Upper lobe of left lung (tissue), 6 donors: ENCODE data around the gene CCNJL. TPM values are rescaled to one million over a fixed set of nuclear protein-coding genes. Genes with fewer than 3 reads are reported as not detected.

Experiments
- ATAC-seq, 2 donors: fragments of 200-7000 bp; cut with Tn5 transposase; one replicate each; pipeline ENCODE4 v1.9.1; 2022; ENCODE audit warnings: mild to moderate bottlenecking in 2 of 2, moderate library complexity in 2 of 2; ENCODE audit not compliant: low FRiP score in 2 of 2
- DNase-seq, 2 donors: peaks; one replicate each; pipeline ENCODE4 v3.0.0-alpha.2; 2019 to 2020
- H3K27ac ChIP-seq, 4 donors: fragments of 200-600 bp; sonication (generic); one replicate each; pipeline ENCODE4 v1.5.1; 2016 to 2019
- H3K27me3 ChIP-seq, 4 donors: fragments of 200-600 bp; sonication (generic); one replicate each; pipeline ENCODE4 v1.5.1; 2017 to 2019
- H3K36me3 ChIP-seq, 4 donors: fragments of 200-600 bp; sonication (generic); one replicate each; pipeline ENCODE4 v1.5.1; 2016 to 2019
- H3K4me1 ChIP-seq, 4 donors: fragments of 200-600 bp; sonication (generic); one replicate each; pipeline ENCODE4 v1.5.1; 2018 to 2019
- H3K4me3 ChIP-seq, 4 donors: fragments of 200-600 bp; sonication (generic); one replicate each; pipeline ENCODE4 v1.5.1; 2017 to 2019; ENCODE audit warnings: mild to moderate bottlenecking in 2 of 4, moderate library complexity in 1 of 4
- H3K9me3 ChIP-seq, 4 donors: fragments of 200-600 bp; sonication (generic); one replicate each; pipeline ENCODE4 v1.5.1; 2018 to 2019
- EP300 ChIP-seq, 4 donors: sonication (generic); formaldehyde crosslinking; IDR thresholded peaks; one replicate each; pipeline ENCODE4 v1.5.1; 2017; ENCODE audit warnings: antibody characterized with exemption in 4 of 4, control low read depth in 2 of 4
- POLR2A ChIP-seq, 4 donors: fragments of 450-650 bp; IDR thresholded peaks; one replicate each; pipeline ENCODE4 v1.5.1; 2016 to 2017; ENCODE audit warnings: antibody characterized with exemption in 4 of 4, mild to moderate bottlenecking in 2 of 4
- POLR2AphosphoS5 ChIP-seq, 2 donors: sonication (generic); formaldehyde crosslinking; IDR thresholded peaks; one replicate each; pipeline ENCODE4 v1.5.1; 2017; ENCODE audit warnings: antibody characterized with exemption in 2 of 2
- WGBS, 2 donors: methylation state at CpG; one replicate each; pipeline ENCODE4 v1.1.5; 2017 to 2018; 5-methylcytosine and 5-hydroxymethylcytosine counted together
- total RNA-seq, 6 donors: library from RNA; depleted of rRNA in 4 of 6; stranded (reverse); fragments of >200 nt in 4 of 6; gene quantifications; one replicate each; pipeline versions ENCODE4 v1.1.0 to v1.2.1, GENCODE V29; 2016 to 2021
- TF ChIP-seq, protein P1 (sequence below), 6 experiments: fragments of 450-650 bp in 4 of 6; fragments of 200-600 bp in 2 of 6; sonication (generic) in 2 of 6; IDR thresholded peaks; one replicate each; pipeline ENCODE4 v1.5.1; 2016 to 2019; ENCODE audit warnings: antibody characterized with exemption in 6 of 6
- donor health status: DM: no; HTN: no; CAD: no; lungs with moderate emphysema.
- donor health status: DM: no; HTN: yes; CAD: no; lungs with severe emphysema.

Gene CCNJL
- total RNA-seq, 6 donors from 2014 or later = 15.6 to 25.2 (median 21.2) TPM

DNA sequence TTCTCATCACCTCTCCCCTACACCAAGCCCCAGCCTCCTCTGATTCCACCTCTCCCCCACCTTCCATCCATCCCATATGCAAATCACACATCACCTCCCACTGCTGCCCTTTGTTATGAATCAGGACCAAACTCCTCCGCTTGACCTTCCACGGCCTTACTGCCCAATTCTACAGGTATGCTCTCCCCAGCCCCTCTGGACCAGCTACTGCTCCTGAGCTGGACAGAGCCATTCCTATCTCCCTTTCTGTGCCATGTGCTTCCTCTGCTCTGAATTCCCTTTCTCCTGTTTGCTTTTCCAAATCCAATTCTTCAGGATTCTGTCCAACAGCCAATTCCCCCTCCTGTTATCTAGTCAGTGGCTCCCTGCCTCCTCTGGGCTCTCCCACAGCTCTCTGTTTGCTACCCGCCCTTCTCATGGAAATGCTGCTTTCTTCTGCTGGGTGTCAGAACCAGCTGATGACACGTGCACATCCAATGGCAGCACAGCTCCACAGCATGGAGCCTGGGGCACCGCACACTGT is 74.7 kb downstream of the CCNJL start:
- no peak for ATAC-seq
- Histone ChIP-seq H3K36me3 (no peaks in the 10 kb centered on the region), H3K27me3 (no peaks in the 10 kb centered on the region), H3K4me3 (no peak overlapping the region), H3K4me1 (no peaks in the 10 kb centered on the region), H3K27ac (no peak overlapping the region), H3K9me3 (no peaks in the 10 kb centered on the region)
- TF ChIP-seq, protein P1, sequence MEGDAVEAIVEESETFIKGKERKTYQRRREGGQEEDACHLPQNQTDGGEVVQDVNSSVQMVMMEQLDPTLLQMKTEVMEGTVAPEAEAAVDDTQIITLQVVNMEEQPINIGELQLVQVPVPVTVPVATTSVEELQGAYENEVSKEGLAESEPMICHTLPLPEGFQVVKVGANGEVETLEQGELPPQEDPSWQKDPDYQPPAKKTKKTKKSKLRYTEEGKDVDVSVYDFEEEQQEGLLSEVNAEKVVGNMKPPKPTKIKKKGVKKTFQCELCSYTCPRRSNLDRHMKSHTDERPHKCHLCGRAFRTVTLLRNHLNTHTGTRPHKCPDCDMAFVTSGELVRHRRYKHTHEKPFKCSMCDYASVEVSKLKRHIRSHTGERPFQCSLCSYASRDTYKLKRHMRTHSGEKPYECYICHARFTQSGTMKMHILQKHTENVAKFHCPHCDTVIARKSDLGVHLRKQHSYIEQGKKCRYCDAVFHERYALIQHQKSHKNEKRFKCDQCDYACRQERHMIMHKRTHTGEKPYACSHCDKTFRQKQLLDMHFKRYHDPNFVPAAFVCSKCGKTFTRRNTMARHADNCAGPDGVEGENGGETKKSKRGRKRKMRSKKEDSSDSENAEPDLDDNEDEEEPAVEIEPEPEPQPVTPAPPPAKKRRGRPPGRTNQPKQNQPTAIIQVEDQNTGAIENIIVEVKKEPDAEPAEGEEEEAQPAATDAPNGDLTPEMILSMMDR (IDR thresholded peaks at IDR 0.05) = no peak
- TF ChIP-seq EP300 (IDR thresholded peaks at IDR 0.05) (no peak), POLR2A (IDR thresholded peaks at IDR 0.05) (no peak), POLR2AphosphoS5 (IDR thresholded peaks at IDR 0.05) (no peak)
- DNase-seq = no peak
- WGBS, 2 donors = 69 to 84% methylated on average over 5 of the region's 5 CpGs

DNA sequence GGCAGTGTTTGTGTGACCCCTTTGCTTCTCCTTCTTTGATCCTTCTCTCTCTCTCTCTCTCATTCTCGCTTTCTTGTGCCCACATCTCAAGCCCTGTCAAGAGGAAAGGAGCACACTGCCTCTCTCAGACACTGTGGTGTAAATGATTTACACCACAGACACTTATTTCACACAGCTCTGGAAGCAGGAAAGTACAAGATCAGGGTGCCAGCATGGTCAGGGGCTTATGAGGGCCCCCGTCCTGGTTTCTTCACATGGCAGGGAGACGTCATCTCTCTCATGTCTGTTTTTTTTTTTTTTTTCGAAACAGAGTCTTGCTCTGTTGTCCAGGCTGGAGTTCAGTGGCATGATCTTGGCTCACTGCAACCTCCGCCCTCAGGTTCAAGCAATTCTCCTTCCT is 76.6 kb downstream of the CCNJL start:
- TF ChIP-seq, protein P1 (IDR thresholded peaks at IDR 0.05) = no peak
- TF ChIP-seq POLR2A (IDR thresholded peaks at IDR 0.05) (no peak), EP300 (IDR thresholded peaks at IDR 0.05) (no peak), POLR2AphosphoS5 (IDR thresholded peaks at IDR 0.05) (no peak)
- no peak overlapping the region for H3K27ac ChIP-seq
- H3K4me3 ChIP-seq = no peak overlapping the region
- no peak for ATAC-seq
- peaks cover 0 to 8% (median under 1%) of the 10 kb centered on the region in 4 donors for H3K4me1 ChIP-seq
- no peaks in the 10 kb centered on the region for H3K27me3 ChIP-seq
- no peak for DNase-seq
- no peaks in the 10 kb centered on the region for H3K9me3 ChIP-seq
- H3K36me3 ChIP-seq = no peaks in the 10 kb centered on the region
- WGBS, 2 donors = 83 to 85% methylated on average over 5 of the region's 5 CpGs

DNA sequence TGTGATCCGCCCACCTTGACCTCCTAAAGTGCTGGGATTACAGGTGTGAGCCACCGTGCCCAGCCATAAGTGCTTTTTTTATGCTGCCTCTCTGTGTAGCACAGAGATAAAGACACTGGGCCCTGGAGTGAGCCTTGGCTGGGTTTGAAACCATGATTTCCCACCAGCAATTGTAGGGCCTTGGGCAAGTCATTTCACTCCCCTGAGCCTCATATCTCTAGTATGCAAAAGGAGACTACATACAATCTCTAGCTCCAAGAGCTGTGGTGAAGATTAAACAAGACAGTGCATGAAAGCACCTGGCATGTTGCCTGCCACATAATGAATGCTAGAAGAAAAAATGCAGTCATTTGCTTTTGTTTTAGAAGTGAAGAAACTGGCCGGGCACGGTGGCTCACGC is 79.1 kb downstream of the CCNJL start:
- ATAC-seq = no peak
- no peak for DNase-seq
- 83 to 85% methylated on average over 5 of the region's 5 CpGs for WGBS, 2 donors
- no peaks in the 10 kb centered on the region for H3K36me3 ChIP-seq
- peaks cover 0 to 8% (median 2%) of the 10 kb centered on the region in 4 donors for H3K4me1 ChIP-seq
- H3K27ac ChIP-seq = no peak overlapping the region
- no peak overlapping the region for H3K4me3 ChIP-seq
- TF ChIP-seq, protein P1 (IDR thresholded peaks at IDR 0.05) = no peak
- TF ChIP-seq POLR2A (IDR thresholded peaks at IDR 0.05) = no peak
- TF ChIP-seq EP300 (IDR thresholded peaks at IDR 0.05) = no peak
- no peak for TF ChIP-seq POLR2AphosphoS5 (IDR thresholded peaks at IDR 0.05)
- no peaks in the 10 kb centered on the region for H3K27me3 ChIP-seq
- no peaks in the 10 kb centered on the region for H3K9me3 ChIP-seq

DNA sequence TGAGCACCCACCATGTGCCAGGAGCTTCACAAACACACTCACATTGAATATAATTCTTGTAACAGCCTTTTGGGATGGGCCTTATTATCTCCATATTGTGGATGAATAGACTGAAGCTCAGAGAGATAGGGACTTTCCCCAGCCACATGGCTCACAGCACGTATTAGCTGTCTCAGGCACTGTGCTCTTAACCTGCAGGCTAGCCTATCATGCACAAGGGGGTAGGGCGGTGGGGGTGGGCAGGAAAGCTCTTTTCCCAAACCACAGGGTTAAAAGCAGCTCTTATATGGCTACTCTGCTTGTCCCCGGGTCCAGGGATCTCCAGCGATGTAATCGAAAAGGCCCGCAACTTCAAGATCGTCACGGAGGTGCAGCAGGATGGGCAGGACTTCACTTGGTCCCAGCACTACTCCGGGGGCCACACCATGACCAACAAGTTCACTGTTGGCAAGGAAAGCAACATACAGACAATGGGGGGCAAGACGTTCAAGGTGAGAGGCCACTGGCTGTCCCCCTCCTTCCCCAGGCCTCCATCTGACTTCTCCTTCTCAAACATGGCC is 80.5 kb downstream of the CCNJL start:
- WGBS, 2 donors = 82 to 84% methylated on average over 10 of the region's 10 CpGs
- no peak overlapping the region for H3K27ac ChIP-seq
- no peaks in the 10 kb centered on the region for H3K36me3 ChIP-seq
- H3K9me3 ChIP-seq = no peaks in the 10 kb centered on the region
- DNase-seq = no peak
- H3K4me3 ChIP-seq = no peak overlapping the region
- peaks cover 0 to 8% (median 2%) of the 10 kb centered on the region in 4 donors for H3K4me1 ChIP-seq
- H3K27me3 ChIP-seq = no peaks in the 10 kb centered on the region
- TF ChIP-seq EP300 (IDR thresholded peaks at IDR 0.05) (no peak), POLR2AphosphoS5 (IDR thresholded peaks at IDR 0.05) (no peak), POLR2A (IDR thresholded peaks at IDR 0.05) (no peak)
- TF ChIP-seq, protein P1 (IDR thresholded peaks at IDR 0.05) = no peak
- no peak for ATAC-seq
